Activated naive CD8-positive, alpha-beta T cell treated with anti-CD3 and anti-CD28 coated beads, Interleukin-2, amount 10 ng/mL, durations not matched to agents 7 days and 5 days (primary cell): ENCODE results near the gene THSD1. TPM values are rescaled to one million over a fixed set of nuclear protein-coding genes. Genes with fewer than 3 reads are reported as not detected.

ENCODE experiments used
- ATAC-seq: fragments of 150-1000 bp; cut with Tn5 transposase; one replicate; pipeline ENCODE4 v1.10.0; 2021; ENCODE audit warnings: low read depth, moderate library complexity
- POLR2A ChIA-PET: fragments of 350-600 bp; sonication (Branson Sonifier 250); formaldehyde crosslinking; loops from one replicate; lab custom pipeline; 2021; ENCODE audit warnings: antibody characterized with exemption; lab: Charles Lee
- DNase-seq: peaks from one replicate; pipeline ENCODE4 v3.0.0; 2021
- H3K27ac Mint-ChIP-seq: one replicate; pipeline ENCODE4 v1.8.0; 2022; ENCODE audit warnings: mild to moderate bottlenecking, mixed read lengths
- H3K27me3 Mint-ChIP-seq: one replicate; pipeline ENCODE4 v1.8.0; 2022; ENCODE audit warnings: mild to moderate bottlenecking, moderate library complexity, mixed read lengths
- H3K36me3 Mint-ChIP-seq: one replicate; pipeline ENCODE4 v1.8.0; 2021; ENCODE audit warnings: mild to moderate bottlenecking, mixed read lengths
- H3K4me1 Mint-ChIP-seq: one replicate; pipeline ENCODE4 v1.8.0; 2021; ENCODE audit warnings: mixed read lengths
- H3K4me3 Mint-ChIP-seq: one replicate; pipeline ENCODE4 v1.8.0; 2022; ENCODE audit warnings: mild to moderate bottlenecking, moderate library complexity, mixed read lengths
- H3K9me3 Mint-ChIP-seq: one replicate; pipeline ENCODE4 v1.8.0; 2021; ENCODE audit warnings: mixed read lengths
- total RNA-seq, 2 experiments: library from RNA; stranded (reverse); gene quantifications; one replicate each; pipeline ENCODE4 v1.2.3, GENCODE V29; 2021

The THSD1 gene
- under 1 TPM; 0.47 to 0.54 TPM for total RNA-seq

GRCh38 chr13:52405767-52406494 is at the start of gene THSD1:
THSD1 (minus strand) TSS chr13:52406172; CDS start chr13:52402600, 3,572 bp downstream.
- DNase-seq (peak; percentile 44), ATAC-seq (peak; percentile 71)
- POLR2A ChIA-PET: no interaction called here
- Mint-ChIP-seq H3K9me3 (no peaks in the 10 kb centered on the region), H3K4me3 (peak within 1 kb of the TSS; percentile 72), H3K36me3 (no peaks in the 10 kb centered on the region), H3K27ac (no peak within 1 kb of the TSS), H3K4me1 (peaks cover 14% of the 10 kb centered on the region), H3K27me3 (peaks cover 22% of the 10 kb centered on the region)

GRCh38 chr13:52455677-52456041 is 49.7 kb upstream of the THSD1 start:
- Mint-ChIP-seq H3K9me3 (no peaks in the 10 kb centered on the region), H3K36me3 (peaks cover 19% of the 10 kb centered on the region), H3K27ac (peak overlapping the region; percentile 88), H3K4me1 (peaks cover 43% of the 10 kb centered on the region), H3K4me3 (peak overlapping the region; percentile 91), H3K27me3 (no peaks in the 10 kb centered on the region)
- POLR2A ChIA-PET: interaction anchor here (1.2 kb wide), 1 partner anchor 197 kb away, joined by 5 read pairs; the partner anchor contains the start of gene SUGT1
- DNase-seq (peak; percentile 82), ATAC-seq (peak; percentile 46)

GRCh38 chr13:52454820-52455676 is 49.1 kb upstream of the THSD1 start, which contains the start of gene CKAP2:
CKAP2 (plus strand) TSS chr13:52455478; CDS start chr13:52455557, 79 bp downstream.
- Mint-ChIP-seq H3K9me3 (no peaks in the 10 kb centered on the region), H3K4me1 (peaks cover 41% of the 10 kb centered on the region), H3K27ac (peak within 1 kb of the TSS; percentile 92), H3K4me3 (peak within 1 kb of the TSS; percentile 91), H3K27me3 (no peaks in the 10 kb centered on the region), H3K36me3 (peaks cover 18% of the 10 kb centered on the region)
- DNase-seq: peak; percentile 93
- ATAC-seq: peak; percentile 80
- POLR2A ChIA-PET: interaction anchor here (1.2 kb wide), 1 partner anchor 198 kb away, joined by 5 read pairs; the partner anchor contains the start of gene SUGT1

- Mint-ChIP-seq H3K4me3 (peak overlapping the region; percentile 88), H3K9me3 (no peaks in the 10 kb centered on the region), H3K36me3 (peaks cover 16% of the 10 kb centered on the region), H3K4me1 (peaks cover 39% of the 10 kb centered on the region), H3K27me3 (no peaks in the 10 kb centered on the region), H3K27ac (peak overlapping the region; percentile 92)
- DNase-seq (no peak), ATAC-seq (no peak)
- POLR2A ChIA-PET: no interaction called here
Measured at GRCh38 chr13:52454459-52454819, 48.5 kb upstream of the THSD1 start.

- Mint-ChIP-seq H3K36me3 (peaks cover 11% of the 10 kb centered on the region), H3K9me3 (no peaks in the 10 kb centered on the region), H3K4me3 (no peak overlapping the region), H3K4me1 (peaks cover 44% of the 10 kb centered on the region), H3K27me3 (no peaks in the 10 kb centered on the region), H3K27ac (no peak overlapping the region)
- no peak for ATAC-seq
- POLR2A ChIA-PET: no interaction called here
- no peak for DNase-seq
Measured at GRCh38 chr13:52452470-52452869, 46.5 kb upstream of the THSD1 start.

- H3K9me3 Mint-ChIP-seq: no peaks in the 10 kb centered on the region
- ATAC-seq (no peak), DNase-seq (no peak)
- H3K36me3 Mint-ChIP-seq: peaks cover 4% of the 10 kb centered on the region
- H3K4me3 Mint-ChIP-seq: peak overlapping the region; percentile 83
- H3K27me3 Mint-ChIP-seq: no peaks in the 10 kb centered on the region
- POLR2A ChIA-PET: interaction anchor here (0.8 to 1.5 kb wide), 3 partner anchors 35 to 257 kb away, joined by 3 read pairs; no protein-coding TSS in a partner anchor
- H3K27ac Mint-ChIP-seq: no peak overlapping the region
- H3K4me1 Mint-ChIP-seq: peaks cover 37% of the 10 kb centered on the region
Measured at GRCh38 chr13:52451135-52451804, 45.3 kb upstream of the THSD1 start.

- Mint-ChIP-seq H3K27ac (peak overlapping the region; percentile 87), H3K9me3 (no peaks in the 10 kb centered on the region), H3K4me1 (peaks cover 33% of the 10 kb centered on the region), H3K27me3 (no peaks in the 10 kb centered on the region), H3K4me3 (peak overlapping the region; percentile 83), H3K36me3 (peaks cover 3% of the 10 kb centered on the region)
- POLR2A ChIA-PET: interaction anchor here (0.8 to 1.5 kb wide), 4 partner anchors 34 to 257 kb away, joined by 3 to 8 read pairs (median 3); no protein-coding TSS in a partner anchor
- ATAC-seq: no peak
- no peak for DNase-seq
Measured at GRCh38 chr13:52450793-52451116, 44.8 kb upstream of the THSD1 start.

- Mint-ChIP-seq H3K36me3 (peaks cover 3% of the 10 kb centered on the region), H3K27ac (peak within 1 kb of the TSS; percentile 89), H3K27me3 (no peaks in the 10 kb centered on the region), H3K9me3 (no peaks in the 10 kb centered on the region), H3K4me3 (peak within 1 kb of the TSS; percentile 96), H3K4me1 (peaks cover 33% of the 10 kb centered on the region)
- ATAC-seq (peak; percentile 83), DNase-seq (peak; percentile 99)
- POLR2A ChIA-PET: interaction anchor here (0.8 to 1.5 kb wide), 5 partner anchors 13 to 256 kb away, joined by 3 to 8 read pairs (median 3); no protein-coding TSS in a partner anchor
Measured at GRCh38 chr13:52450012-52450792, 44.2 kb upstream of the THSD1 start, which contains the start of gene VPS36. VPS36 (minus strand) TSS chr13:52450634; CDS start chr13:52450594, 40 bp downstream.

- no peaks in the 10 kb centered on the region for H3K27me3 Mint-ChIP-seq
- H3K4me1 Mint-ChIP-seq: peaks cover 31% of the 10 kb centered on the region
- no peaks in the 10 kb centered on the region for H3K9me3 Mint-ChIP-seq
- peak overlapping the region; percentile 96 for H3K4me3 Mint-ChIP-seq
- peaks cover 3% of the 10 kb centered on the region for H3K36me3 Mint-ChIP-seq
- POLR2A ChIA-PET: interaction anchor here (1.1 to 1.5 kb wide), 3 partner anchors 13 to 254 kb away, joined by 3 to 8 read pairs (median 3); no protein-coding TSS in a partner anchor
- peak overlapping the region; percentile 89 for H3K27ac Mint-ChIP-seq
- DNase-seq: no peak
- ATAC-seq: no peak
Measured at GRCh38 chr13:52449331-52450011, 43.5 kb upstream of the THSD1 start.

GRCh38 chr13:52447815-52448552 is 42.0 kb upstream of the THSD1 start:
- H3K4me1 Mint-ChIP-seq: peaks cover 20% of the 10 kb centered on the region
- H3K4me3 Mint-ChIP-seq: no peak overlapping the region
- H3K9me3 Mint-ChIP-seq: no peaks in the 10 kb centered on the region
- DNase-seq: no peak
- H3K27me3 Mint-ChIP-seq: no peaks in the 10 kb centered on the region
- H3K36me3 Mint-ChIP-seq: peaks cover 5% of the 10 kb centered on the region
- H3K27ac Mint-ChIP-seq: no peak overlapping the region
- ATAC-seq: no peak
- POLR2A ChIA-PET: interaction anchor here (0.6 to 1.0 kb wide), 3 partner anchors 38 to 992 kb away, joined by 3 to 5 read pairs (median 5); no protein-coding TSS in a partner anchor

GRCh38 chr13:52447354-52447753 is 41.4 kb upstream of the THSD1 start:
- H3K27me3 Mint-ChIP-seq: no peaks in the 10 kb centered on the region
- DNase-seq: no peak
- H3K9me3 Mint-ChIP-seq: no peaks in the 10 kb centered on the region
- H3K27ac Mint-ChIP-seq: no peak overlapping the region
- POLR2A ChIA-PET: interaction anchor here (0.5 to 1.0 kb wide), 3 partner anchors 253 to 991 kb away, joined by 3 to 5 read pairs (median 3); no protein-coding TSS in a partner anchor
- H3K4me3 Mint-ChIP-seq: no peak overlapping the region
- peaks cover 5% of the 10 kb centered on the region for H3K36me3 Mint-ChIP-seq
- ATAC-seq: no peak
- peaks cover 20% of the 10 kb centered on the region for H3K4me1 Mint-ChIP-seq
